Progenitor cell of endocrine pancreas (in vitro differentiated cells): ENCODE results near the gene CHN1. TPM values are rescaled to one million over a fixed set of nuclear protein-coding genes. Genes with fewer than 3 reads are reported as not detected.

ENCODE experiments used
- DNase-seq: peaks from one replicate; pipeline ENCODE4 v3.0.0; 2021; ENCODE audit warnings: low spot score; ENCODE audit not compliant: unreplicated experiment
- H3K27ac Mint-ChIP-seq: 2 replicates; pipeline ENCODE4 v1.8.0; 2021; ENCODE audit warnings: mild to moderate bottlenecking, moderate library complexity, mixed read lengths
- H3K27me3 Mint-ChIP-seq: 2 replicates; pipeline ENCODE4 v1.8.0; 2021; ENCODE audit warnings: mixed read lengths
- H3K36me3 Mint-ChIP-seq: 2 replicates; pipeline ENCODE4 v1.8.0; 2022; ENCODE audit warnings: mixed read lengths; ENCODE audit not compliant: insufficient read depth
- H3K4me1 Mint-ChIP-seq: 2 replicates; pipeline ENCODE4 v1.8.0; 2021; ENCODE audit warnings: low read depth, mixed read lengths
- H3K4me3 Mint-ChIP-seq: 2 replicates; pipeline ENCODE4 v1.8.0; 2021; ENCODE audit warnings: low read depth, mild to moderate bottlenecking, moderate library complexity, mixed read lengths
- H3K9me3 Mint-ChIP-seq: 2 replicates; pipeline ENCODE4 v1.8.0; 2021; ENCODE audit warnings: low read depth, mixed read lengths
- CTCF ChIP-seq: fragments of 200-600 bp; sonication (generic); IDR thresholded peaks from one replicate; pipeline ENCODE4 v1.5.0; 2021; ENCODE audit warnings: antibody characterized with exemption, mild to moderate bottlenecking; ENCODE audit not compliant: unreplicated experiment
- total RNA-seq: library from RNA; stranded (reverse); gene quantifications from 2 replicates; pipeline ENCODE4 v1.2.1, GENCODE V29; 2021

Gene CHN1
- total RNA-seq, 1 donor from 2014 or later: 50.3 TPM

GRCh38 chr2:175022923-175023322, 17.7 kb upstream of the CHN1 start:
- DNase-seq: no peak
- no peak overlapping the region for H3K27ac Mint-ChIP-seq
- peaks cover 2% of the 10 kb centered on the region for H3K36me3 Mint-ChIP-seq
- no peak overlapping the region for H3K4me3 Mint-ChIP-seq
- peaks cover 12% of the 10 kb centered on the region for H3K4me1 Mint-ChIP-seq
- no peak for TF ChIP-seq CTCF
- H3K9me3 Mint-ChIP-seq: peaks cover 10% of the 10 kb centered on the region
- no peaks in the 10 kb centered on the region for H3K27me3 Mint-ChIP-seq

- Mint-ChIP-seq H3K27me3 (no peaks in the 10 kb centered on the region), H3K4me1 (peaks cover 9% of the 10 kb centered on the region), H3K4me3 (no peak overlapping the region), H3K9me3 (peaks cover 4% of the 10 kb centered on the region), H3K36me3 (no peaks in the 10 kb centered on the region), H3K27ac (no peak overlapping the region)
- no peak for TF ChIP-seq CTCF
- DNase-seq: no peak
These were observed 14.6 kb upstream of the CHN1 start for GRCh38 chr2:175019566-175020327.

GRCh38 chr2:175017618-175018414, 12.6 kb upstream of the CHN1 start:
- no peak for TF ChIP-seq CTCF
- Mint-ChIP-seq H3K27me3 (no peaks in the 10 kb centered on the region), H3K4me1 (peaks cover 9% of the 10 kb centered on the region), H3K4me3 (no peak overlapping the region), H3K36me3 (no peaks in the 10 kb centered on the region), H3K9me3 (peaks cover 4% of the 10 kb centered on the region), H3K27ac (no peak overlapping the region)
- DNase-seq: no peak

GRCh38 chr2:175015340-175015739, 10.2 kb upstream of the CHN1 start:
- no peak overlapping the region for H3K4me3 Mint-ChIP-seq
- peaks cover 4% of the 10 kb centered on the region for H3K9me3 Mint-ChIP-seq
- no peak for DNase-seq
- no peak for TF ChIP-seq CTCF
- peaks cover 9% of the 10 kb centered on the region for H3K4me1 Mint-ChIP-seq
- H3K27me3 Mint-ChIP-seq: peaks cover 2% of the 10 kb centered on the region
- no peak overlapping the region for H3K27ac Mint-ChIP-seq
- no peaks in the 10 kb centered on the region for H3K36me3 Mint-ChIP-seq

- Mint-ChIP-seq H3K27me3 (peaks cover 8% of the 10 kb centered on the region), H3K4me3 (no peak overlapping the region), H3K4me1 (no peaks in the 10 kb centered on the region), H3K27ac (no peak overlapping the region), H3K36me3 (no peaks in the 10 kb centered on the region), H3K9me3 (peaks cover 4% of the 10 kb centered on the region)
- no peak for DNase-seq
- no peak for TF ChIP-seq CTCF
These were observed 7.3 kb upstream of the CHN1 start for GRCh38 chr2:175012516-175012915.
